Keratinocyte (primary cell): ENCODE data around the gene CCDC33.

Experiments
- EZH2 ChIP-seq: IDR thresholded peaks from one replicate; pipeline ENCODE4 v1.6.1; 2012; ENCODE audit warnings: inconsistent platforms, mild to moderate bottlenecking, low read length, moderate library complexity
- TF ChIP-seq, protein P1 (sequence below), 3 experiments: IDR thresholded peaks in 1 of 3; conservative IDR thresholded peaks in 1 of 3; optimal IDR thresholded peaks in 1 of 3; 2 replicates in 2 of 3; 3 replicates in 1 of 3; pipeline versions ENCODE3 to v1.5.1; 2011; ENCODE audit warnings: low read length in 3 of 3, mild to moderate bottlenecking in 3 of 3, moderate library complexity in 2 of 3, control low read depth in 1 of 3, inconsistent platforms in 1 of 3; ENCODE audit not compliant: insufficient read depth in 2 of 3; ENCODE audit errors: extremely low read depth in 1 of 3

- TF ChIP-seq, protein P1, sequence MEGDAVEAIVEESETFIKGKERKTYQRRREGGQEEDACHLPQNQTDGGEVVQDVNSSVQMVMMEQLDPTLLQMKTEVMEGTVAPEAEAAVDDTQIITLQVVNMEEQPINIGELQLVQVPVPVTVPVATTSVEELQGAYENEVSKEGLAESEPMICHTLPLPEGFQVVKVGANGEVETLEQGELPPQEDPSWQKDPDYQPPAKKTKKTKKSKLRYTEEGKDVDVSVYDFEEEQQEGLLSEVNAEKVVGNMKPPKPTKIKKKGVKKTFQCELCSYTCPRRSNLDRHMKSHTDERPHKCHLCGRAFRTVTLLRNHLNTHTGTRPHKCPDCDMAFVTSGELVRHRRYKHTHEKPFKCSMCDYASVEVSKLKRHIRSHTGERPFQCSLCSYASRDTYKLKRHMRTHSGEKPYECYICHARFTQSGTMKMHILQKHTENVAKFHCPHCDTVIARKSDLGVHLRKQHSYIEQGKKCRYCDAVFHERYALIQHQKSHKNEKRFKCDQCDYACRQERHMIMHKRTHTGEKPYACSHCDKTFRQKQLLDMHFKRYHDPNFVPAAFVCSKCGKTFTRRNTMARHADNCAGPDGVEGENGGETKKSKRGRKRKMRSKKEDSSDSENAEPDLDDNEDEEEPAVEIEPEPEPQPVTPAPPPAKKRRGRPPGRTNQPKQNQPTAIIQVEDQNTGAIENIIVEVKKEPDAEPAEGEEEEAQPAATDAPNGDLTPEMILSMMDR (optimal IDR thresholded peaks at IDR 0.05 in 1 of 3, IDR thresholded peaks at IDR 0.05 in 1 of 3, conservative IDR thresholded peaks at IDR 0.05 in 1 of 3; ENCODE audit: extremely low read depth in 1 of 3, insufficient read depth in 2 of 3, low read length in 3 of 3) = peak in 1 of 3 experiments; percentile 39
- no peak for TF ChIP-seq EZH2
These were observed 100.2 kb downstream of the CCDC33 start for GRCh38 chr15:74336061-74337005.
